ENCODE measurements around the gene NUMB.

NUMB gene

DNA sequence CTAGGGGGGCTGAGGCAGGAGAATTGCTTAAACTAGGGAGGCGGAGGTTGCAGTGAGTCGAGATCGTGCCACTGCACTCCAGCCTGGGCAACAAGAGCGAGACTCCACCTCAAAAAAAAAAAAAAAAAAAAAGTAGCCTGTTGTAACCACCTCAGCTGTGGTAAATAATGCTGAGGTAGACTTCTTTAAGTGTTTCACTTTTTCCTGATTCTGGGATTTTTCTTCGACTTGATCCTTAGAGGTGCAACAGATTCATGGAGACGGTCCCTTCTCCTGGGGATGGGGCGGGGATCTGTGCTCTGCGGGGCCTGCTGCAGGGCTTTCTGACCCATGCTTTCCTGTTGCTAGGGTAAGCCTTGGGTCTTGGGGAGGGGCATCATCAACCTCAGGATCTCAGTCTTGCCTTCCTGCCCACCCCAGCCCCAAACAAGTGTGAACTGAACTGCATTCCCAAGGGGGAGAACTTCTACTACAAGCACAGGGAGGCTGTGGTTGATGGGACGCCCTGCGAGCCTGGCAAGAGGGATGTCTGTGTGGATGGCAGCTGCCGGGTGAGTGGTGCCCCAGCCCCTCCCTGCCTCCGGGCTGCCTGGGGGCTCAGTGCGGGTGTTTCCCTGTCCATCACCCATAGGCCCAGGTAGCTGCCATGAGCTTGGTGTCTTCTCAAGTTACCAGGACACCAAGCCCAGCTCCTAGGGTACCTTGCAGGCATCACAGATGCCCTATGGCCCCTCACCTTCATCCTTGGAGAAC, 208.6 kb downstream of the NUMB start:
- DNase-seq (ENCODE audit: extremely low read depth in 1 of 2, low read depth in 1 of 2), result no peak

DNA sequence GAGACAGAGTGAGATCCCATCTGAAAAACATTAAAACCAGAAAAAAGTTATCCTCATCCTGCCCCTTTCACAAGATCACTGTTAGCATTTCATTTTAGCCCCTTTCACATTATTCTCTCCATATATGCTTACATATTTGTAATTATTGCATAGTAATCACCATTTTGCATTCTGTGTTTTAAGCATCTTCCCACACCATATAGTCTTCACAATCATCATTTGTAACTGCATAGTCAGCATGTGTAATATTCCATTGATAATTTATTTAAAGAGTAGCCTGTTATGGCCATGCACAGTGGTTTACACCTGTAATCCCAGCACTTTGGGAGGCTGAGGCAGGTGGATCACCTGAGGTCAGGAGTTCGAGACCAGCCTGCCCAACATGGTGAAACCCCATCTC, 209.2 kb downstream of the NUMB start:
- DNase-seq (ENCODE audit: extremely low read depth in 1 of 2, low read depth in 1 of 2), result no peak

DNA sequence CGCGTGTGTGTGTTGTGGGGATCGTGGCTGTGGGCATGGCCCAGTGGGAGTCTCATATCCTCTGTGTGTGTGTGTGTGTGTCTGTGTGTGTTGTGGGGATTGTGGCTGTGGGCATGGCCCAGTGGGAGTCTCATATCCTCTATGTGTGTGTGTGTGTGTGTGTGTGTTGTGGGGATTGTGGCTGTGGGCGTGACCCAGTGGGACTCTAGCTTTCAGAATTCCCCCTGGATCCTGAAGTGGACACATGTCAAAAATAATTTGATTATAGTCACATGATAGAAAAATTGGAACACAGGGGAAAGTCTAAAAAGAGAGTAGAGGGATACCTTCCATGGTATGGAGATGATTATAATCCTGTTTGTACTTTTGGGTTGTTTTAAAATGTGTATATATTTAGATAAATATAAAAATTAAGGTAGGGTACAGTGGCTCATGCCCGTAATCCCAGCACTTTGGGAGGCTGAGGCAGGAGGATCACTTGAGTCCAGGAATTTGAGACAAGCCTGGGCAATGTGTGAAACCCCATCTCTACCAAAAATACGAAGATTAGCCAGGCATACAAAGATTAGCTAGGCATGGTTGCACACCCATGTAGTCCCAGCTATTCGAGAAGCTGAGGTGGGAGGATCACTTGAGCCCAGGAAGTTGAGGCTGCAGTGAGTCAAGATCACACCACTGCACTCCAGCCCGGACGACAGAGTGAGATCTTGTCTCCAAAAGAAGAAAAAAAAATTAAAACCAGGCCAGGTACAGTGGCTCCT, 210.1 kb downstream of the NUMB start:
- DNase-seq (ENCODE audit: extremely low read depth in 1 of 2, low read depth in 1 of 2), result no peak

DNA sequence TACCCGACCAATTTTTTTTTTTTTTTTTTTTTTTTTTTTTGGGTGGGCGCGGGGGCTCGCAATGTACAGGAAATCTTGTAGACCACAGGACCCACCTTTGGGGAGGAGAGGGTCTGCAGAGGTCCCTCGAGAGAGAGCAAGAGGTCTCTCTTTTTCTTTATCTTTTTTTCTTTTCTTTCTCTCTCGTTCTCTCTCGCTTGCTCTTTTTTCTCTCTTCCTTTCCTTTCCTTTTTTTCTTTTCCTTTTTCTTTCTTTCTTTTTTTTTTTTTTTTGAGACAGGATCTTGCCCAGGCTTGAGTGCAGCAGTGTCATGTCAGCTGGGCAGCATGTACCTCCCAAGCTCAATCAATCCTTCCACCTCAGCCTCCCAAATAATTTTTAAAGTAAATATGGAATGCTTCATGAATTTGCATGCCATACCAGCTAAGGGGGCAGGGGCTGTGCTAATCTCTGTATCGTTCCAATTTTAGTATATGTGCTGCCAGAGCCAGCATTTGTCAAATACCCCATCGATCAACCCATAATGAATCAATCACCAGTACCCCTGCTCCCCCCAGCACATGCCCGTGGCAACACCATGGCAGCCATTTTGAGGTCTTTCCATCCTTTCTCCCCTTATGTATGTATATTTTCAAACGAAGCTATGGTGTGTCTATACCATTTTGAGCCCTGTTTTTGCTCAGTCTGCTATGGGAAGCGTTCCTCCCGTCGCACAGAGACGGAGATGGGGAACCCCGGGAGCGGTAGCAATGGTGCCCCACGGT, 211.8 kb downstream of the NUMB start:
- DNase-seq (ENCODE audit: extremely low read depth in 1 of 2, low read depth in 1 of 2), result no peak

DNA sequence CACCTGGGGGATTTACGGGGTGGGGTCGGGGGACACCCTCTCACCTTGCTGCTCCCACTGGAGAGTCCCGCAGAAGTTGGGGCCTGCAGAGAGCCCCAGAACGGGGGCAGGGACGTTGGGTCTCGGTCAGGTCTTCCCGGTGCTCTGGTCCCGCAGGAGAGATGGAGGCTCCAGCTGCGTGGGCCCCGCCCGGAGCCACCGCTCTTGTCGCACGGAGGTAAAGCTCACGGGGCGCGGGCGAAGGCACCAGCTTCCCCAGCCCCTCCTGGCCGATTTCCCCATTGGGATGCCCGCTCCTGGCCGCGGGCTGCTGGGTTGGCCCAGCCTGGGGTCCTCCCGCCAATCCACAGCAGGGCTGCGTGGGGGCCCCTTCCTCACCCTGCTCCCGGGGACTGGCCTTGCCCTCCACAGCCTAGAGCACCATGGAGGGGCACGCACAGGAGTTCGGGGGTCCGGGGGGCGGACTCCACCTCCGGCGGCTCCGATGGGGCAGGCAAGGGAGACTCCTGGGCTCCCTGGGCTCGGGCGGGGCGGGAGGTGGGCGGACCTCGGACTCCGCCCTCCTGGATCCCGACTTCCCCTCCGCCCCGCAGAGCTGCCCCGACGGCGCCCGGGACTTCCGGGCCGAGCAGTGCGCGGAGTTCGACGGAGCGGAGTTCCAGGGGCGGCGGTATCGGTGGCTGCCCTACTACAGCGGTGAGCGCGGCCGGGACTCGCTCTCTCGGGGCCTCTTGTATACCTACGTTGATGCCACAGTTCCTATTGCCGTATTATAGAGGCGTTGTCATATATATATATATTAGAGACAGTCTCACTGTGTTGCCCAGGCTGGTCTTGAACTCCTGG, 212.6 kb downstream of the NUMB start:
- DNase-seq (ENCODE audit: extremely low read depth in 1 of 2, low read depth in 1 of 2), result peak in 1 of 2 donors; percentile 29

DNA sequence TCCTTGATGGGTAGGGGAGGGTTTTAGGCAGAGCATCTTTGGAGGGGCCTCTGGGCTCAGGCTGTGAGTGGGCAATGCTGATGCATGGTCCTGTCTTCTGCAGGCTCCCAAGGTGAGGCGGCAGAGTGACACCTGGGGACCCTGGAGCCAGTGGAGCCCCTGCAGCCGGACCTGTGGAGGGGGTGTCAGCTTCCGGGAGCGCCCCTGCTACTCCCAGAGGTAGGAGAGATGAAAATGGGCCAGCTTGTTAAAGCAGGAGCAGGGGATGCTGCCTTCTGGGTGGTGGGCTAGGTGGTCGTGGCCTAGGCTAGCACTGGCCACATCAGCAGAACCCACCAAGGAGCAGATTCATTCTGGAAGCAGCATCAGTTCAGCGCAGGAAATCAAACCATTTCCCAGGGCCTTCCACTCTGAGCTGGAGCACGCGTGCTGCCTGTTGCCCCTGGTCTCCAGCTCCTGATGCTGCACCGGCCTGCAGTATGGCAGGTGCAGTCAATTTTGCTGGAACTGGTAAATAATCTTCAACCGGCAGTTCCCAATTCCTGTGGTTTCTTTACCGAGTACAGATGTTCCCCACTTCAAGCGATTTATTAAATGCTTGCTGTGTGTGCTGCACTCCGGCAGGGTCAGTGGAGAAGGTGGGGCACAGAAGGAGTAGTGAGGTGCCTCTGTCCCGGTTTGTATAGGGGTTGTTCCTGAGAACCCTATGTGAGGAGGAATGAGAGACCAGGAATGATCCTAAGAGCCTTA, 213.6 kb downstream of the NUMB start:
- no peak for DNase-seq (ENCODE audit: extremely low read depth in 1 of 2, low read depth in 1 of 2)

DNA sequence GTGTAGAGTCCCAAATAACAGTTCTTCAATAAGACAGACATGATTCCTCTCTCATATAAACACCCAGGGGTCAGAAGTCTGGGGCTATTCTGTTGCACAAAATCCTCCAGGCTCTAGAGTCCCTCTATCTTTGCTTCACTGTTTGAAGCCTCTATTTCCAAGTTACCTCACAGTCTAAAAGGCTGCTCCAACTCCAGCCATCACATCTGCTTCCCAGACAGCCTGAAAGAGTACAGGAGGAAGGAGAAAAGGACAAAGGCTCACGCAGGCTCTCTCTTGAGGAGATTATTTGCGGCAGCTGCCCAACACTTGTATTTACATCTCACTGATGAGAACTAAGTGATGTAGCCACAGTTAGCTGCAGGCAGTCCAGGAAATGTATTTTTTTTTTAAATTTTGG, 214.6 kb downstream of the NUMB start:
- DNase-seq (ENCODE audit: extremely low read depth in 1 of 2, low read depth in 1 of 2), result no peak

DNA sequence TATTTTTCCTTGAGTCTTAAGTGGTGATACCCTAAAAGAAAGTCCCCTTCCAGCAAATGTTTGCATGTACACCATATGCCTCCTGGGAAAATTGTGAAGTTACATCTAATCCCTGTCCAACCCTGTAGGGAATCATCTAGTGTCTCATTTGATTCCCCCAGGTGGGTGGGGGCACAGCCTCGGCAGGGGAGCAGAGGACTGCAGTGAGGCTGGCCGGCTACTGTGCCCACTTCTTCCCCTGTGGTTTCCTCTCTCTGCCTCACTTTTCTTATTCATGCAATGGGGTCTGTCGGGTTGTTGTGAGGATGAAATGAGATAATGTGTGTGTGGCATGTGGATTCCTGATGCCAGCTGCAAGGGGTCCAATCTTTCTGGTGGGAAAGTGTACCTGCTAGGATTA, 215.0 kb downstream of the NUMB start:
- no peak for DNase-seq (ENCODE audit: extremely low read depth in 1 of 2, low read depth in 1 of 2)

DNA sequence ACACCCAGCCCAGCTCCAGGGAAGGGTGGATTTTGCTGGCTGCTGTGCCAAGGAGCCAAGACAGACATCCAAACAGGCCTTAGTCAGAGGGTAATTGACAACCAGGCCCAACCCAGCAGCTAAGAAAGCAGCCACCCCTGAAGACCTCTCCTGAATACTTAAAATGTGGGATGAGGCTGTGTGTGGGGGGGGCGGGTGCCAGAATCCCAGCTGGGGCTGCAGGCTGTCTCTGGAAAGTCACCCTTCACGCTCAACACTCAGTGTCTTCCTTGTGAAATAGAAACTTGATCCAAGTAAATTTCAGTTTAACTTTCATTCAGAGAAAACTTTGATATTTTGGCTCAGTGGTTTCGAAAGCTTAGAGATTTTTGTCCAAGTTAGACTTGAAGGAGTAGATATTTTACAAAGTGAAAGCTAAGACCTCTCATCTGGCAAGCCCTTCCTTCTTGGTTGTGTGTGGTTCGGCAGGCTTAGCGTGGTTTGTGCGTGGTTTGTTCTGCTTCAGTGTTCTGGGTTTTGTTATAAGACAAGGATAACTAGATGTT, 215.9 kb downstream of the NUMB start:
- no peak for DNase-seq (ENCODE audit: extremely low read depth in 1 of 2, low read depth in 1 of 2)

DNA sequence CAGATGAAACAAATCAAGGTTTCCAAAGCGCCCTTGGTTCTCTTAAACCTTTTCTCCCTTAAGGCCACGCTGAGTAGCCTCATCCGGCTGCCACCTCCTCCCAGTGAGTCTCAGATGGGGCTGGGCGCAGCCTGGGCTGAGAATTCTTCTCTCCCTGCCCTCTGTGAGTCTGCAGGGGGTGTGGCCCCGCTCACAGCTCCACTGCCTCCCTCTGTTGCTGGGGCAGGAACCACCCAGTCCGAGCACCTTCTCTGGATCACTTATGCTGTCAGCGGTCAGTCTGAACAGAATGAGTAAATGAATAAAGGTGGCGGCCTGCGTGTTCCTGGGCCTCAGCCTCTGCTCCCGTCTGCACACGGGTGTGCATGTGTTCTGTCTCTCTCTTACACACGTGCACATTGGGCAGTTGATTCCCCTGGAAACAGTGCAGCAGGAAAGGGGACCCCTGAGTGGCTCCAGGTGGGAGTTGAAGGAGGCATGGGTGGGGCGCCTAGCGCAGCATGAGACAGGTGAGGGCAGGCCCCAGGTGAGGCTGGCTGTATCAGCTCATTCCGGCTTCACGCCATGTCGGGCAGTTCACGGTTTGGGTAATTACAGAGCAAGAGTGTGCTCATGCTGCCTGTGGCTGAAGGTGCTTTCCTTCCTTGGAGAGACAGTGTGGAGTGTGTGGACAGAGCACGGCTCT, 216.7 kb downstream of the NUMB start:
- no peak for DNase-seq (ENCODE audit: extremely low read depth in 1 of 2, low read depth in 1 of 2)

DNA sequence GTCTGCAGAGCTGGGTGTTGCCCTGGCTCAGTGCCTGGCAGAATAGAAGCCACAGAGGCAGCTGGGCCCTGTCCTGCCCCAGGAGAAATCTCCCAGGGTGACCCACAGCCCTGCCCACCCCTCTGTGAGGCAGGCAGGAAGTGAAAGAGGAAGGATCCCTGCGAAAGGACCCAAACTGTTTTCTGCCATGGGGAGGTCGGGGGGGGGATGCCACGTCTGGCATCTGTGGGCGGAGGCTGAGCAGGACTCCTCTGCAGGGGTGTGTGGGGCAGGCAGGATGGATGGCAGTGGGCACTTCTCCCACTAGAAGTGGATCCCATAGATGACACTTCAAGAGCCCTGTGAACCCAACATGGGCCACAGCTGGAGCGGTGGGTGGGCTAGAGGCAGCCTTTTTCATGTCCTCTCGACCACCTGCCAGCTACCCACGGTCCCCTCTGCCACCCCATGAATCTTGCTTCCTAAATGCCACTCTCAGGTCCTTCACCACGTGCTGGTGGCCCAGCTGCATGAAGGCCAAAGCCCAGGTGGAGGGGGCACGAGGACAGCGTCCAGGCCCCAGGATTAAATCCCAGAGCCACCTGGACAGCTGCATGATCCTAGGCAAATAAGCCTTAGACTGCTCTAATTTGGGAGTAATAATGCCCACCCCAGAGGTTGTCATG, 217.4 kb downstream of the NUMB start:
- no peak for DNase-seq (ENCODE audit: extremely low read depth in 1 of 2, low read depth in 1 of 2)

DNA sequence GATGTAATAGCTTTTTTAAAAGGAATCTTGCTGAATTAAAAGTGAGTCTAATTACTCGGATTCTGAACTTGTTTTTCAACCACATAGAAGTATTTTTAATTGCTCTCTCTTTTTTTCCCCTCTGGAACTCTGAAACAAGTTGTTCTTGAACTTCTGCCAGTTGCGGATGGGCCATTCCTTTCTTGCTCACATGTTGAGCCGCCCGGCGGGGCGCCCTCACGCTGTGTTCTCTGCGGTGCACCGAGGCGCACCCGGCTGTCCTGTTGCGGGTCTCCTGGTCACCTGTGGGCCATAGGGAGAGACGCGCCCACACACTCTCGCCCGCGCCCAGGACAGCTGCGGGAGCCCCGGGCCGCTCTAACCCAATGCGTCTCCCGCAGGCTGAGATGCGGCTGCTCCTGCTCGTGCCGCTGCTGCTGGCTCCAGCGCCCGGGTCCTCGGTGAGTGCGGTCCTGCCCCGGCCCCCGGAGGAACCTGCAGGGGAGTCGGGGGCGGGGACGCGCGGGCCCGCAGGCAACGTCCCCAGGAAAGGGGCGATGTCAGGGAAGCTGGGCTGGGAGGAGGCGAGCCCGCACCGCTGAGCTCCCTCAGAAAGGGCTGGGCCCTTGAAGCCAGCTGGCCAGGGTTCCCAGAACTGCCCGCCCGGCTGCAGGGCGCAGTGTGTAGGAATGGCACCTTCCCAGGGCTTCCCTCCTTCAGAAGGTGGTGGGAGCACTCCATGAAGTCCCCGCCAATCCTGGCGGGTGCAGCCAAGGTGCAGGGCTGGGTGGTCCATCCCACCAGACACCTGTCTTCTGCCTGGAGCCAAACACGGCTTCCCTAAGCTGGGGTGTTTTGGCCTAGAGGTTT, 218.7 kb downstream of the NUMB start:
- DNase-seq (ENCODE audit: extremely low read depth in 1 of 2, low read depth in 1 of 2), result no peak

DNA sequence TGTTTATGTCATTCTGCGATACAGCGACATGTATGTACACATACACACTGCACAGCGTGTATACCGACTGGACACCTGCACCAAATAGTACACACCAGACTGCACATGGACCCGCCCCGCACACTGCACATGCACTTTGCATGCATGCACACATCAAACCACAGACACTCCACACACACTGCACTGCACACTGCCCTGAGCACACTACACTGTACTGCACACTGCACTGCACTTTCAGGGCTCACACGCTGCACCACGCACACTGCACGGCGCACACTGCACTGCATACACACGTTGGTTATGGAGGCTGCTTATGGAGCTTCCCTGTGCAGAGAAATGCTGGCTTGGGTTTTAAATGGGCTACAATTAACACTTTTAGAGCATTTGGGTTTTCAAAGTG, 219.4 kb downstream of the NUMB start:
- no peak for DNase-seq (ENCODE audit: extremely low read depth in 1 of 2, low read depth in 1 of 2)

DNA sequence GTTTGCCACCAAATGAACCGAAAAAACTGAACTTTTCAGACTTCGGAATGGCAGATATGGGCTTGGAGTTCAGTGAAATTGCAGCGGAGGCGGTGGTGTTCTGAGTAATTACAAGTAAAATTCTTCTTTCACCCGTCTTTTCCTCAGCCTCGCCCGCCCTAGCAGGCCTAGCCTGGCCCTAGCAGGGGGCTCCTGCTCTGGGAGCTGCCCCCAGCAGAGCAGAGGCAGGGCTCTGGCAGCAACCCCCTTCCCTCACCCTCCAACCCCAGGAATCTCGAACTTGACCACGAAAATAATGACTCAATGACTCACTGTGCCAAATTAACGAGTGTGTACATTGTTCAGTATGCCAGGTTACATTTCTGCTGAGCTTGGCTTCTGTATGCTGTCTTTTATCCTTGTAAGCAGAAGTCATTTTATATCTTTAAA, 219.9 kb downstream of the NUMB start:
- no peak for DNase-seq (ENCODE audit: extremely low read depth in 1 of 2, low read depth in 1 of 2)

DNA sequence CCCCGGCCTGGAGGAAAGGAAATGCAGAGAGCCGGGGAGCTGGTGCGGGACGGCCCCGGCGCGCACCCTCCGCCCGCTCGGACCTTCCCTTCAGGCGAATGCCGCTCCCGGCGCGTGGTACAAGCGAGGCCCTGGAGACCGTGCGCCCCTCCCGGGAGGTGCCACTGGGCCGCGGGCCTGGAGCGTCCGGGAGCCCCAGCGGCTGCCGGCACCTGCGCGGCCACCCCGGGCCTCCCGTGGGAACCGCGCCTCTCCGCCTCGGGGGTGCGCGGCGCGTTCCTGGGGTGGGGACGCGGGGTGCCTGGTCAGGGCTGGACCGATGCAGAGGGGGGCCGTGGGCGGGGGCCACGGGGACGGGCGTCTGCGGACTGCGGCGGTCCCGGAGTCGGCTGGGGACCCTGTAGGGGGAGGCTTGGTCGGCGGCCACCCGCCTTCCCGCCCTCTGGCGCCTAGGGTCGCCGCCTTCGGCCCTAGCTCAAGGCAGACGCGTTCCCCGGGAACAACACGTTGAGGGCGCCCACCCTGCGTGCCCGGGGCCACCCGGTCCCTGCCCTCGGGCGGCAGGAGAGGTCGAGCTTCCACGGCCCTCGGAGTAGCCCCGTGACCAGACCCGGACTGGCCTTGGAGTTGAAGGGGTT, 220.4 kb downstream of the NUMB start:
- DNase-seq (ENCODE audit: extremely low read depth in 1 of 2, low read depth in 1 of 2), result no peak

DNA sequence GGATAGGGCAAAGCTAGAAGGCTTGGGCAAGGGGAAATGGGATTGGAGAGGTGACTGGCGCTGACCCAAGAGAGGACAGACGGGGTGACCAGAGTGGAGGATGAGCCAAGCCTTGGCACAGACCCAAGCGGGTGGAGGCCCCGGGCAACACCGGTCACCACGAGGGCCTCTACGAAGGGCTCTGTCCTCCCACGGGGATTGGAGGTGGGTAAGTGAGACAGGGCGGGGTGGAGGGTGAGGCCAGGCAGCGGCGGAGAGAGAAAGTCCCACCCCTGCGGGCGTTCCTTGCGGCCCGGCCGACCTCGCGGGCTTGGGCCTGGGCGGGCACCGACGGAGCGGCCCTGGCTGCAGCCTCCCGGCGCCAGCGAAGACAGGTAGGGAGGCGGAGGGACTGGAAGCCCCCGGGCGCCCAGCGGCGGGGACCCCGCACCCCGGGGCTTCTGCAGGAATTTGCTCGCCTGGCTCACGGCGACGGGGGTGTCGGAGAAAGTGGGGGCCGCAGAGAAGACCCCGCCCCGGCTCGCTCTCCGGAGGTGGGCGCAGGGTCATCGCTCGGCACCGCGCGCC, 221.0 kb downstream of the NUMB start, which contains the start of gene PAPLN:
Gene PAPLN (plus strand): TSS at position 288 of the 567 bp plus-strand sequence. CDS start 2,273 bp downstream, outside the sequence.
- no peak for DNase-seq (ENCODE audit: extremely low read depth in 1 of 2, low read depth in 1 of 2)

DNA sequence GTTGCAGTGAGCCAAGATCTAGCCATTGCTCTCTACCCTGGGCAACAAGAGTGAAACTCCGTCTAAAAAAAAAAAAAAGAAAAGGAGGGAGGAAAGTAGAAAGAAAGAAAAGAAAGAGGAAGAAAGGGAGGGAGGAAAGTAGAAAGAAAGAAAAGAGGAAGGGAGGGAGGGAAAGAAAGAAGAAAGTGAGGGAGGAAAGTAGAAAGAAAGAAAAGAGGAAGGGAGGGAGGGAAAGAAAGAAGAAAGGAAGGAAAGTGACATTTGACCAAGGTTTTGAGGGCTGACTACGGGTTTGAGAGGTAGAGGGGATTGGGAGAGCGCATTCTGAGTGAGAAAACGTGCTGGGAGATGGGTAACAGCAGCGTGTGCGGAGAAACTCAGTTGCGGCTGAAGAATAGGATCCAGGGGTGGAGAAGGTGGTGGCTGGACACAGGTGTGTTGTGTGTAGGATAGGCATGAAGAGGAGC, 221.6 kb downstream of the NUMB start:
- no peak for DNase-seq (ENCODE audit: extremely low read depth in 1 of 2, low read depth in 1 of 2)
